ENCODE data around the gene ZFYVE28. TPM values are rescaled to one million over a fixed set of nuclear protein-coding genes. Genes with fewer than 3 reads are reported as not detected.

Gene ZFYVE28
- total and polyA plus RNA-seq, 2 donors (not counting 1 experiment from before 2014, with no cell fraction given), result 5.8 to 12.1 TPM

- Histone ChIP-seq H3K36me3 (replicated peaks in 1 of 2; ENCODE audit: control extremely low read depth in 1 of 2, control insufficient read depth in 1 of 2, extremely low read depth in 1 of 2, insufficient read depth in 2 of 2, low read length in 1 of 2) (no peaks in the 10 kb centered on the region), H4K20me1 (ENCODE audit: control insufficient read depth, insufficient read depth, low read length, poor library complexity, severe bottlenecking) (no peaks in the 10 kb centered on the region), H3K27ac (ENCODE audit: low read length in 2 of 2) (no peak overlapping the region), H3K9me3 (ENCODE audit: control extremely low read depth in 1 of 3, control insufficient read depth in 2 of 3, insufficient read depth in 1 of 3, low read length in 2 of 3) (peaks cover 0 to 5% (median 0%) of the 10 kb centered on the region in 3 donors), H3K4me1 (ENCODE audit: control insufficient read depth in 2 of 2, insufficient read depth in 2 of 2, low read length in 2 of 2) (peaks cover 9 to 11% of the 10 kb centered on the region in 2 donors), H3K4me2 (replicated peaks; ENCODE audit: low read depth, low read length, poor library complexity, severe bottlenecking) (no peak overlapping the region), H3K79me2 (ENCODE audit: control insufficient read depth, insufficient read depth, low read length) (no peaks in the 10 kb centered on the region), H2AFZ (ENCODE audit: insufficient read depth, low read depth, low read length, poor library complexity, severe bottlenecking) (no peak overlapping the region), H3K9ac (ENCODE audit: low read length) (no peak overlapping the region), H3K4me3 (ENCODE audit: control extremely low read depth in 1 of 5, extremely low read depth in 1 of 5, insufficient read depth in 1 of 5, low read depth in 2 of 5, low read length in 4 of 5) (no peak overlapping the region), H3K27me3 (replicated peaks in 1 of 4; ENCODE audit: control extremely low read depth in 1 of 4, control insufficient read depth in 3 of 4, insufficient read depth in 4 of 4, low read length in 3 of 4) (peaks cover 0 to 21% (median 3%) of the 10 kb centered on the region in 4 experiments)
- intact Hi-C loops (cut with micrococcal nuclease), result no loop called here
- peaks cover 7% of the 10 kb centered on the region for H3K27me3 Mint-ChIP-seq
- H3K27ac Mint-ChIP-seq, result no peak overlapping the region
- no peak overlapping the region for H3K4me3 Mint-ChIP-seq
- DNase-seq (no peak), ATAC-seq (ENCODE audit: low read depth) (no peak)
- no peak for TF ChIP-seq EZH2 (IDR thresholded peaks at IDR 0.05; ENCODE audit: borderline replicate concordance, insufficient read depth, low read depth, low read length, poor library complexity, severe bottlenecking)
- no peak for TF ChIP-seq CTCF (IDR thresholded peaks at IDR 0.05)
- CTCF ChIA-PET, result no interaction called here
- peaks cover 9% of the 10 kb centered on the region for H3K4me1 Mint-ChIP-seq
- POLR2A ChIA-PET, result no interaction called here
- no peaks in the 10 kb centered on the region for H3K9me3 Mint-ChIP-seq (ENCODE audit: insufficient read depth)
- 93% methylated on average over 1 of the region's 3 CpGs for WGBS (ENCODE audit: insufficient coverage)
Measured at GRCh38 chr4:2407991-2408342, 10.5 kb downstream of the ZFYVE28 start.

GRCh38 chr4:2406920-2407319, 11.5 kb downstream of the ZFYVE28 start:
- no peak overlapping the region for H3K27ac Mint-ChIP-seq
- Histone ChIP-seq H3K9ac (ENCODE audit: low read length) (no peak overlapping the region), H2AFZ (ENCODE audit: insufficient read depth, low read depth, low read length, poor library complexity, severe bottlenecking) (no peak overlapping the region), H3K27me3 (replicated peaks in 1 of 4; ENCODE audit: control extremely low read depth in 1 of 4, control insufficient read depth in 3 of 4, insufficient read depth in 4 of 4, low read length in 3 of 4) (peaks cover 0 to 21% (median 3%) of the 10 kb centered on the region in 4 experiments), H3K79me2 (ENCODE audit: control insufficient read depth, insufficient read depth, low read length) (no peaks in the 10 kb centered on the region), H3K27ac (ENCODE audit: low read length in 2 of 2) (no peak overlapping the region), H3K4me2 (replicated peaks; ENCODE audit: low read depth, low read length, poor library complexity, severe bottlenecking) (no peak overlapping the region), H3K36me3 (replicated peaks in 1 of 2; ENCODE audit: control extremely low read depth in 1 of 2, control insufficient read depth in 1 of 2, extremely low read depth in 1 of 2, insufficient read depth in 2 of 2, low read length in 1 of 2) (no peaks in the 10 kb centered on the region), H3K4me1 (ENCODE audit: control insufficient read depth in 2 of 2, insufficient read depth in 2 of 2, low read length in 2 of 2) (peaks cover 3 to 8% of the 10 kb centered on the region in 2 donors), H3K9me3 (ENCODE audit: control extremely low read depth in 1 of 3, control insufficient read depth in 2 of 3, insufficient read depth in 1 of 3, low read length in 2 of 3) (peaks cover 0 to 5% (median 0%) of the 10 kb centered on the region in 3 donors), H3K4me3 (ENCODE audit: control extremely low read depth in 1 of 5, extremely low read depth in 1 of 5, insufficient read depth in 1 of 5, low read depth in 2 of 5, low read length in 4 of 5) (no peak overlapping the region), H4K20me1 (ENCODE audit: control insufficient read depth, insufficient read depth, low read length, poor library complexity, severe bottlenecking) (no peaks in the 10 kb centered on the region)
- ChIA-PET CTCF (no interaction called here), POLR2A (interaction anchor here (0.7 to 1.5 kb wide), 3 partner anchors 9 to 127 kb away, joined by 3 read pairs; no protein-coding TSS in a partner anchor)
- H3K27me3 Mint-ChIP-seq, result peaks cover 14% of the 10 kb centered on the region
- WGBS (ENCODE audit: insufficient coverage), result 81% methylated on average over 7 of the region's 7 CpGs
- ATAC-seq (ENCODE audit: low read depth) (no peak), DNase-seq (no peak)
- H3K9me3 Mint-ChIP-seq (ENCODE audit: insufficient read depth), result no peaks in the 10 kb centered on the region
- H3K4me3 Mint-ChIP-seq, result no peak overlapping the region
- TF ChIP-seq EZH2 (IDR thresholded peaks at IDR 0.05; ENCODE audit: borderline replicate concordance, insufficient read depth, low read depth, low read length, poor library complexity, severe bottlenecking) (no peak), CTCF (IDR thresholded peaks at IDR 0.05) (no peak)
- intact Hi-C loops (cut with micrococcal nuclease), result no loop called here
- peaks cover 6% of the 10 kb centered on the region for H3K4me1 Mint-ChIP-seq

Data from B cell (primary cell).